Measurements from ENCODE around the gene HERC5. TPM values are rescaled to one million over a fixed set of nuclear protein-coding genes. Genes with fewer than 3 reads are reported as not detected.

HERC5 gene
- polyA plus RNA-seq, 1 experiment = 0.06 TPM

GRCh38 chr4:88414755-88415154, 42.2 kb upstream of the HERC5 start:
- no peaks in the 10 kb centered on the region for H3K9me3 ChIP-seq (ENCODE audit: control insufficient read depth, insufficient read depth, low read length)
- no peak overlapping the region for H3K4me3 ChIP-seq (ENCODE audit: low read depth, low read length)
- DNase-seq (ENCODE audit: low read depth, low spot score) = no peak
- no peak overlapping the region for H3K27ac ChIP-seq (ENCODE audit: low read depth, low read length)
- ChIA-PET POLR2A (no interaction called here), CTCF (no interaction called here)
- TF ChIP-seq CTCF (IDR thresholded peaks at IDR 0.05; ENCODE audit: low read depth, low read length) = no peak
- H3K27me3 ChIP-seq (ENCODE audit: control insufficient read depth, insufficient read depth, low read length) = no peaks in the 10 kb centered on the region

- Histone ChIP-seq H3K27ac (ENCODE audit: low read depth, low read length) (no peak overlapping the region), H3K4me3 (ENCODE audit: low read depth, low read length) (no peak overlapping the region), H3K9me3 (ENCODE audit: control insufficient read depth, insufficient read depth, low read length) (no peaks in the 10 kb centered on the region), H3K27me3 (ENCODE audit: control insufficient read depth, insufficient read depth, low read length) (no peaks in the 10 kb centered on the region)
- ChIA-PET CTCF (no interaction called here), POLR2A (no interaction called here)
- no peak for TF ChIP-seq CTCF (IDR thresholded peaks at IDR 0.05; ENCODE audit: low read depth, low read length)
- DNase-seq (ENCODE audit: low read depth, low spot score) = no peak
Observed at GRCh38 chr4:88415982-88416381, 40.9 kb upstream of the HERC5 start.

GRCh38 chr4:88418411-88418810, 38.5 kb upstream of the HERC5 start:
- POLR2A ChIA-PET = interaction anchor here (0.7 kb wide), 1 partner anchor 20 kb away, joined by 5 read pairs; no protein-coding TSS in a partner anchor
- TF ChIP-seq CTCF (IDR thresholded peaks at IDR 0.05; ENCODE audit: low read depth, low read length) = no peak
- Histone ChIP-seq H3K4me3 (ENCODE audit: low read depth, low read length) (no peak overlapping the region), H3K9me3 (ENCODE audit: control insufficient read depth, insufficient read depth, low read length) (no peaks in the 10 kb centered on the region), H3K27me3 (ENCODE audit: control insufficient read depth, insufficient read depth, low read length) (no peaks in the 10 kb centered on the region), H3K27ac (ENCODE audit: low read depth, low read length) (no peak overlapping the region)
- DNase-seq (ENCODE audit: low read depth, low spot score) = no peak
- CTCF ChIA-PET = no interaction called here

GRCh38 chr4:88419874-88420273, 37.0 kb upstream of the HERC5 start:
- Histone ChIP-seq H3K9me3 (ENCODE audit: control insufficient read depth, insufficient read depth, low read length) (no peaks in the 10 kb centered on the region), H3K27ac (ENCODE audit: low read depth, low read length) (no peak overlapping the region), H3K4me3 (ENCODE audit: low read depth, low read length) (no peak overlapping the region), H3K27me3 (ENCODE audit: control insufficient read depth, insufficient read depth, low read length) (no peaks in the 10 kb centered on the region)
- no peak for DNase-seq (ENCODE audit: low read depth, low spot score)
- TF ChIP-seq CTCF (IDR thresholded peaks at IDR 0.05; ENCODE audit: low read depth, low read length) = no peak
- POLR2A ChIA-PET = no interaction called here
- CTCF ChIA-PET = no interaction called here

GRCh38 chr4:88420844-88421243, 36.1 kb upstream of the HERC5 start:
- H3K27ac ChIP-seq (ENCODE audit: low read depth, low read length) = no peak overlapping the region
- ChIA-PET POLR2A (no interaction called here), CTCF (no interaction called here)
- H3K4me3 ChIP-seq (ENCODE audit: low read depth, low read length) = no peak overlapping the region
- H3K27me3 ChIP-seq (ENCODE audit: control insufficient read depth, insufficient read depth, low read length) = no peaks in the 10 kb centered on the region
- no peaks in the 10 kb centered on the region for H3K9me3 ChIP-seq (ENCODE audit: control insufficient read depth, insufficient read depth, low read length)
- no peak for TF ChIP-seq CTCF (IDR thresholded peaks at IDR 0.05; ENCODE audit: low read depth, low read length)
- DNase-seq (ENCODE audit: low read depth, low spot score) = no peak
